ENCODE data around the gene NOXA1. TPM values are rescaled to one million over a fixed set of nuclear protein-coding genes. Genes with fewer than 3 reads are reported as not detected.
"Not testable (repeated sequence)": the region's sequence is repeated elsewhere in the genome, so short reads cannot be mapped to it uniquely, and the experiment has no call there.

NOXA1 gene
- total RNA-seq: 3.3 TPM
- long read RNA-seq, partial matches to known transcripts: 6 of 16 reads
- long read RNA-seq, other reads (novel, unspliced or antisense): 10 of 16 reads

DNA sequence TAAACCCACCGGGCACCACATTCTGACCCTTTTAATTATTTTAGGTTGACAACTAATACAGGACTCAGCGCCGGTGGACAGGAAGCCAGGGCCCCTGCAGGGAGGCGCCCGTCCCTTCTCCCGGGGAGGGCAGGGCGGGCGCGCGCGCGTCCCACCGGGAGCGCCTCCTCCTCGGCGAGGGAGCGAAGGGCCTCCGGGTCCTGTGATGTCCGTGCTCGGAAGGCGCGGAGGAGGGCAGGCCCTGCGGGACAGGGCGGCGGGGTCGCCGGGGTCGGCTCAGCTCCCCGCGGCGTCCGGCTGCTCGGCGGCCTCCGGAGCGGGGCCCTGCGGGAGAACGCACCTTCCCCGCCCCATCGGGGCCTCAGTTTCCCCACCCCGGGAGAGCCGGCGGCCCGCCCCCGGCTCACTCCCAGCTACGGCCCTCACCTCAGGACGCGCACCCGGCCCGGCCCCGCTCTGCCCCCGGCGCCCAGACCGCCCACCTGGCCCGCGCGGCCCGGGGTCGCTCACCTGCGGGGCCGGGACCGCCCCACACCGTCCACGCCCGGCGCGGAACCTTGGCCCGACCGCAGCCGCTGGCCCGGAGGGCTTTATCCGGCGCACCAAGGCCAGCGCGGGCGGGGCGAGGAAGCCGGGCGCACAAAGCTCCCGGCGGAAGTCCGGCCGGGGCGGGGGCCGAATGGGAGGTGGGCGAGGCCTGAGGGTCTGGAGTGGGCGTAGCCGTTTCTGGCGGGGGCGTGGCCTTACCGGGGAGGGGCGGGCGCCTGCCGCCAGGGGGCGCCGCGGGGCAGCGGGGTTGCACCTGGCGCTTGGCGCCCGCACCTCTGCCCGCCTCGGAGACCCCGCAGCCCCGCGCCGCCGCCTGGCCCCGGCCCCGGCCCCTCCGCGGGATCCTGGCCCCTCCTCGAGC is at the start of gene NOXA1, which contains the start of gene EXD3:
Gene NOXA1 (plus strand): TSS at position 790 of the 910 bp plus-strand sequence. CDS start 137 bp downstream, outside the sequence.
Gene EXD3 (minus strand): TSS at position 559 of the 910 bp plus-strand sequence. CDS start 27,805 bp downstream, outside the sequence.
- intact Hi-C loops (cut with DNase I): no loop called here

DNA sequence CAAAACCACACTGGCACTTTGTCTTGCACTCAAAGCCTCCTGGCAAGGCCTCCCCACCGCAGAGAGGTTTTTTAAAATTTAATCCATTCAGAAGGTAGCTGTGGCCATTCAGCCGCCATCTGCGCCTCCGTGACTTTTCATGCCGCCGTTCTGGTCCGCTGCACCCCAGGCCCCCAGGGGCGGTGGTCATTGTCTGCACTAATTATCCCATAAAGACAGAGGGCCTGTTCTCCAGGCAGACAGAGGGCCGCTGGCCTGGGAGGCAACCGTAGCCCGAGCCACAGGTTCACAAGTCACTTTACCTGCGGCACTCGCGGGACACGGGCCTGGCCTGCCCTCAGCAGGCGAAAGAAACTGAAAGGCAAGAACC is 49.6 kb upstream of the NOXA1 start:
- DNase-seq (ENCODE audit: low spot score): peak; percentile 75

More for the DNA sequence above, at the start of gene NOXA1, which contains the start of gene EXD3:
- peak; percentile 96 for DNase-seq (ENCODE audit: low spot score)

GRCh38 chr9:137374131-137374845 is 48.9 kb upstream of the NOXA1 start:
- intact Hi-C loops (cut with DNase I): no loop called here
- DNase-seq (ENCODE audit: low spot score): peak; percentile 76

More for the DNA sequence above, 49.6 kb upstream of the NOXA1 start:
- intact Hi-C loops (cut with DNase I): no loop called here

DNA sequence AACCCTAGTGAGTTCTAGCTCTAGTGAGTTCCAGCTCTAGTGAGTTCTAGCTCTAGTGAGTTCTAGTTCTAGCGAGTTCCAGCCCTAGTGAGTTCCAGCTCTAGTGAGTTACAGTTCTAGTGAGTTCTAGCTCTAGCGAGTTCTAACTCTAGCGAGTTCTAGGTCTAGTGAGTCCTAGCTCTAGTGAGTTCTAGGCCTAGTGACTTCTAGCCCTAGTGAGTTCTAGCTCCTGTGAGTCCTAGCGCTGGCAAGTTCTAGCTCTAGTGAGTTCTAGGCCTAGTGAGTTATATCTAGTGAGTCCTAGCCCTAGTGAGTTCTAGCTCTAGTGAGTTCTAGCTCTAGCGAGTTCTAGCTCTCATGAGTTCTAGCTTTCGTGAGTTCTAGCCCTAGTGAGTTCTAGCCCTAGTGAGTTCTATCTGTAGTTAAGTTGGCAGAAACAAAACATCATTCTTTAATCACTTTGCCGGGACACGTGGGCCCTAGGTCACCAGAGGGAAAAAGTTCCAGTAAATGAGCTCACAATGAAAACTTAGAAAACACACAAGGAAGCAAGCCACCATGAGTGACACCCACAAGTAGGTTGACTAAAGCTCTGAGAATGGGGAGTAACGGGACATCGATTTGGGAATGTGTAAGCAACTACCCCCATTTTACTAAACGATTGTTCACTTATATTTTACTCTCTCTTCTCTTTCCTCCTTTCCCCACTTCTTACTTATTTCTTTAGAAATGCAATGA is 47.7 kb upstream of the NOXA1 start:
- intact Hi-C loops (cut with DNase I): no loop called here
- DNase-seq (ENCODE audit: low spot score): no peak

GRCh38 chr9:137376386-137376785 is 46.8 kb upstream of the NOXA1 start:
- peak; percentile 54 for DNase-seq (ENCODE audit: low spot score)
- intact Hi-C loops (cut with DNase I): no loop called here

DNA sequence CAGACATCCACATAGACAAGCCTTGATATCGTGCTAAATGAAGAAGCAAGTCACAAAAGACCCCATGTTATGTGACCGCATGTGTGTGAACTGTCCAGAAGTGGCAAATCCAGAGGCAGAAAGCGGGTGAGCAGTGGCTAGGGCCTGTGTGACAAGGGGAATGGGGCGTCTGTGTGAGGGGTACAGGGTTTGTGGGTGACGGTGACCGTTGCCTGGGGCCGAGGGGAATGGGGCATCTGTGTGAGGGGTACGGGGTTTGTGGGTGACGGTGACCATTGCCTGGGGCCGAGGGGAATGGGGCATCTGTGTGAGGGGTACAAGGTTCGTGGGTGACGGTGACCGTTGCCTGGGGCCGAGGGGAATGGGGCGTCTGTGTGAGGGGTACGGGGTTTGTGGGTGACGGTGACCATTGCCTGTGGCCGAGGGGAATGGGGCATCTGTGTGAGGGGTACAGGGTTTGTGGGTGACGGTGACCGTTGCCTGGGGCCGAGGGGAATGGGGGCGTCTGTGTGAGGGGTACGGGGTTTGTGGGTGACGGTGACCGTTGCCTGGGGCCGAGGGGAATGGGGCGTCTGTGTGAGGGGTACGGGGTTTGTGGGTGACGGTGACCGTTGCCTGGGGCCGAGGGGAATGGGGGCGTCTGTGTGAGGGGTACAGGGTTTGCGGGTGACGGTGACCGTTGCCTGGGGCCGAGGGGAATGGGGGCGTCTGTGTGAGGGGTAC is 44.3 kb upstream of the NOXA1 start:
- intact Hi-C loops (cut with DNase I): not testable (repeated sequence)

GRCh38 chr9:137379761-137380161 is 43.4 kb upstream of the NOXA1 start:
- intact Hi-C loops (cut with DNase I): no loop called here
- peak; percentile 20 for DNase-seq (ENCODE audit: low spot score)

More for the DNA sequence above, 44.3 kb upstream of the NOXA1 start:
- peak; percentile 49 for DNase-seq (ENCODE audit: low spot score)

DNA sequence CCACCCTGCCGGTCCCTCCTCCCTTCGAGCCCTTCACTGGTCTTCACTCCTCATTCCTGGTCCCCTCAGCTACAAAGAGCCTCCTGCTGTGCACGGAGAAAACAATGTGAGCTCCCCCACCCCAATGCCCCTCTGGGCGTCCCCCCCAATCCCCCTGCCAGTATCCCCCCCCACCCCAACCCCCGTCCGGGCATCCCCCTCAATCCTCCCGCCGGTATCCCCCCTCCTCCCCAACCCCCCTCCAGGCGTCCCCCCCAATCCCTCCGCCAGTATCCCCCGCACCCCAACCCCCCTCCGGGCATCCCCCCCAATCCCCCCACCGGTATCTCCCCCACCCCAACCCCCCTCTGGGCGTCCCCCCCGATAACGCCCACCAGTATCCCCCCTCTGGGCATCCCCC is 43.0 kb upstream of the NOXA1 start:
- intact Hi-C loops (cut with DNase I): no loop called here
- DNase-seq (ENCODE audit: low spot score): no peak

GRCh38 chr9:137380606-137381005 is 42.6 kb upstream of the NOXA1 start:
- peak; percentile 20 for DNase-seq (ENCODE audit: low spot score)
- intact Hi-C loops (cut with DNase I): no loop called here

DNA sequence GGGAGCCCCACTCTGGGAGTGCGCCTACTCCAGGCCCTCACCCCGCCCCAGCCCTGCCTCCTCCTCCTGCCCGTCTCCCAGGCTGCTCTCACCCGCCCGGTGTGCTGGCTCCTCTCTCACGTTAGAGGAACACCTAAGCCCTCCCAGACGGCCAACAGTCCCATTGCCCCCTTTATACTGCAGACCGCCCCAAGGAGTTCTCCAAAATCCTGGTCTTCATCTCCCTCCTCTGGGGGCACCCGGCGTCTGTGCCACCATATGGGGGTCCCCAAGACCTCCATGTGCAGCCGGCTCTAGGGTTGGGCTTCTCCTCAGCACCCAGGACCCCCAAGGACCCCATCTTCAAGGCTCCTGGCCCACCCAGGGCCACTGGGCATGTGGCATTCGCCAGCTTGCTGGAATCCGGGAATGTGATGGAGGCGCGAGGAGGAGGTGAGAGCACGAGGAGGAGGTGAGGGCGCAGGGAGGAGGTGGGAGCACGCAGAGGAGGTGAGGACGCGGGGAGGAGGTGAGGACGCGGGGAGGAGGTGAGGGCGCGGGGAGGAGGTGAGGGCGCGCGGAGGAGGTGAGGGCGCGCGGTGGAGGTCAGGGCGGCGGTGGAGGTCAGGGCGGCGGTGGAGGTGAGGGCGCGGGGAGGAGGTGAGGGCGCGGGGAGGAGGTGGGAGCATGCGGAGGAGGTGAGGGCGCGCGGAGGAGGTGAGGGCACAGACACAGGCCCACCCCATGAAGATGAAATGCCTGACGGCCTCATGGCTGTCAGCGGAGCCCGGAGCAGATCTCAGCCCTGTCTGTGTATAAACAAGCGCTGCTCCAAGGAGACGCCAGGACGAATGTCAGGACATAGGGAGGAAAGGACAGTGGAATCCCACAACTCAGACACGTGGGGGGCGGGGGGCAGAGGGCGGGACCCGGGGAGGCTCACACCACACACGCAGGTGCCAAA is 41.4 kb upstream of the NOXA1 start:
- intact Hi-C loops (cut with DNase I): no loop called here
- DNase-seq (ENCODE audit: low spot score): peak; percentile 57

GRCh38 chr9:137382444-137383080 is 40.6 kb upstream of the NOXA1 start:
- intact Hi-C loops (cut with DNase I): no loop called here
- peak; percentile 71 for DNase-seq (ENCODE audit: low spot score)

GRCh38 chr9:137383081-137383783 is 40.0 kb upstream of the NOXA1 start:
- intact Hi-C loops (cut with DNase I): no loop called here
- DNase-seq (ENCODE audit: low spot score): peak; percentile 58

GRCh38 chr9:137383784-137384756 is 39.1 kb upstream of the NOXA1 start:
- intact Hi-C loops (cut with DNase I): no loop called here
- peak; percentile 63 for DNase-seq (ENCODE audit: low spot score)

DNA sequence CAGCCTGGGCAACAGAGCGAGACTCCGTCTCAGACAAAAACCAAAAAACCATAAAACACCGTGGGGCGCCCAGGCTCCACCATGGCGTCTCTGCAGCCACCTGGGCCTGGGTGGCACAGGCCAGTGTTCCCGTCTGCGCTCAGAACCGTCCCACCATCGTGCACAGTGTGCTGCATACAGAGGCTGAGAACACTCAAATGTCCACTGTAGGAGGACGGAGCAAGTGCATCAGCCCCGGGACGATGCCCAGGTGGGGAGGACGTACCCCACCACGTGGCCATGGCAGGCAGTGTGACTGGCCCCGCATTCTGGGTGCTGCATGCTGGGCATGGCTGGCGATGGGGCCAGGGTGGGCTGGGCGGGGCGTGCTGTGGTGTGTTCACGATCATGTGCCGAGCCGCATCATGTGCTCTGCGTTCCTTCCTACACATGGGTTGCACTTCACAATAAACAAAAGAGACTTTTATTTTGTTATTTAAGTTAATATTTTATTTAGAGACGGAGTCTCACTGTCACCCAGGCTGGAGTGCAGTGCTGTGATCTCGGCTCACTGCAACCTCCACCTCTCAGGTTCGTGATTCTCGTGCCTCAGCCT is 38.0 kb upstream of the NOXA1 start:
- intact Hi-C loops (cut with DNase I): no loop called here
- no peak for DNase-seq (ENCODE audit: low spot score)

DNA sequence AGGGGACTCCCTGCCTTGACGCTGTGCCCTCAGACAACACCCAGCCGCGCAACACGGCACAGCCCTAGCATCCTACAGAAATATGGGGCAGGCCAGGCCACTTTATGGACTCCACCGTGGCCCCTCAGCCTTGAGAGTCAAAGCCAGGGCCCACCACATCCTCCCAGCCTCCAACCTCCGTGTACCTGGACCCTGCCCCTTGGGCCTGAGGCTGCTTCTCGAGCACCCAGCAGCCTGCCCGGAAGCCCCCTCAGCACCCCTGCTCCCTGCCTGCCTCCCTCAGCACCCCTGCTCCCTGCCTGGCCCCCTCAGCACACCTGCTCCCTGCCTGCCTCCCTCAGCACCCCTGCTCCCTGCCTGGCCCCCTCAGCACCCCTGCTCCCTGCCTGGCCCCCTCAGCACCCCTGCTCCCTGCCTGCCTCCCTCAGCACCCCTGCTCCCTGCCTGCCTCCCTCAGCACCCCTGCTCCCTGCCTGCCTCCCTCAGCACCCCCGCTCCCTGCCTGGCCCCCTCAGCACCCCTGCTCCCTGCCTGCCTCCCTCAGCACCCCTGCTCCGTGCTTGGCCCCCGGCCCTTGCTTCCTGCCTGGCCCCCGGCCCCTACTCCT is 36.6 kb upstream of the NOXA1 start:
- intact Hi-C loops (cut with DNase I); DNase-seq (ENCODE audit: low spot score): not testable (repeated sequence)

Measured in cardiac septum (tissue), 1 donor.